ENCODE measurements around the gene LMOD3.

DNA sequence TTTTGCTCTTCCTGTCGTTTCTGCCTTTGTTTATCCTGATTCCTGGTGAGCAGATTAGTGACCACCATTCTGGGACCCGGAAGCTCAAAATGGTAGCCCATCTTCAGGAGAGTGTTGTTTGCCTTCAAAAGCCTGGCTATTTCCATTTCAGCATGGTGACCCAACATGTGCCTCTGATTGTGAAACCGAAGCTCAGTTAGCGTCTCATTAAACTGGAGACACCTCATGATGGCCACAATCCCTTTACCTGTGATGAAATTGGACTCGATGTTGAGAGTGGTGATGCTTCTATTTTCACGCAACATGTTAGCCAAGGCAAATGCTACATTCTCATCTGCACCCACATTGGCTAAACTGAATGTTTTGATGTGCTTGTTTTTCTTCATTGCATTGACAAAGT, 3.3 kb downstream of the LMOD3 start:
- TF ChIP-seq CTCF (IDR thresholded peaks at IDR 0.05) (no peak), POLR2A (IDR thresholded peaks at IDR 0.05) (no peak)

Data from Peyer's patch (tissue), 4 donors.